Hepatocyte (in vitro differentiated cells): ENCODE results near the gene COL5A1. TPM values are rescaled to one million over a fixed set of nuclear protein-coding genes. Genes with fewer than 3 reads are reported as not detected.

ENCODE experiments used
- DNase-seq: peaks from one replicate; pipeline ENCODE4 v3.0.0-alpha.2; 2016; ENCODE audit warnings: low spot score
- H2AFZ ChIP-seq: fragments of 200-600 bp; sonication (generic); 2 replicates; pipeline ENCODE4 v1.6.0; 2016; ENCODE audit warnings: antibody characterized with exemption, mild to moderate bottlenecking
- H3K27ac ChIP-seq: fragments of 200-600 bp; sonication (generic); 2 replicates; pipeline ENCODE4 v1.5.1; 2016; ENCODE audit warnings: mild to moderate bottlenecking
- H3K27me3 ChIP-seq: fragments of 200-600 bp; sonication (generic); 2 replicates; pipeline ENCODE4 v1.6.1; 2016
- H3K36me3 ChIP-seq: fragments of 200-600 bp; sonication (generic); replicated peaks from 2 replicates; pipeline ENCODE4 v1.5.1; 2016; ENCODE audit warnings: low read depth; ENCODE audit not compliant: insufficient read depth
- H3K4me1 ChIP-seq: fragments of 200-600 bp; sonication (generic); 2 replicates; pipeline ENCODE4 v1.5.1; 2016; ENCODE audit warnings: mild to moderate bottlenecking, moderate library complexity; ENCODE audit not compliant: insufficient read depth
- H3K4me2 ChIP-seq: fragments of 200-600 bp; sonication (generic); 2 replicates; pipeline ENCODE4 v1.6.0; 2016
- H3K4me3 ChIP-seq: fragments of 200-600 bp; sonication (generic); 2 replicates; pipeline ENCODE4 v1.5.1; 2016; ENCODE audit warnings: mild to moderate bottlenecking
- H3K79me2 ChIP-seq: fragments of 200-600 bp; sonication (generic); 2 replicates; pipeline ENCODE4 v1.6.0; 2017; ENCODE audit warnings: mild to moderate bottlenecking
- H3K9me2 ChIP-seq: fragments of 200-600 bp; sonication (generic); replicated peaks from 2 replicates; pipeline ENCODE4 v1.6.0; 2017; ENCODE audit warnings: mild to moderate bottlenecking; ENCODE audit not compliant: insufficient read depth
- H3K9me3 ChIP-seq: fragments of 200-600 bp; sonication (generic); 2 replicates; pipeline ENCODE4 v1.5.1; 2016; ENCODE audit warnings: low read depth, mild to moderate bottlenecking
- H4K20me1 ChIP-seq: fragments of 200-600 bp; sonication (generic); 2 replicates; pipeline ENCODE4 v1.6.0; 2016; ENCODE audit warnings: mild to moderate bottlenecking; ENCODE audit not compliant: insufficient read depth, poor library complexity, severe bottlenecking
- CTCF ChIP-seq: fragments of 200-600 bp; sonication (generic); IDR thresholded peaks from 2 replicates; pipeline ENCODE4 v1.5.1; 2016; ENCODE audit warnings: antibody characterized with exemption, mild to moderate bottlenecking; ENCODE audit not compliant: poor library complexity
- EZH2 ChIP-seq: fragments of 200-600 bp; sonication (generic); IDR thresholded peaks from 2 replicates; pipeline ENCODE4 v1.6.1; 2016; ENCODE audit warnings: antibody characterized with exemption, mild to moderate bottlenecking, borderline replicate concordance
- EZH2phosphoT487 ChIP-seq: fragments of 200-600 bp; sonication (generic); IDR thresholded peaks from one replicate; pipeline ENCODE4 v1.6.1; 2018; ENCODE audit warnings: antibody characterized with exemption, mild to moderate bottlenecking, low read depth, moderate library complexity; ENCODE audit not compliant: unreplicated experiment, severe bottlenecking
- WGBS: methylation state at CpG from one replicate; pipeline ENCODE4 v1.1.6; 2016; ENCODE audit warnings: low lambda C conversion rate; ENCODE audit errors: missing lambda C conversion rate; 5-methylcytosine and 5-hydroxymethylcytosine counted together
- polyA plus RNA-seq: library from polyadenylated mRNA; unstranded; fragments of >200 nt; fragmentation: Nextera tagmentation; extraction: Ambion mirVana; gene quantifications from 2 replicates; pipeline ENCODE4 v1.2.1, GENCODE V29; 2016
- total RNA-seq: library from RNA; depleted of rRNA; stranded (reverse); fragments of >200 nt; gene quantifications from 2 replicates; pipeline ENCODE4 v1.2.3, GENCODE V29; 2014

Gene COL5A1
- total and polyA plus RNA-seq, 2 experiments from 2014 or later = 342 to 347 TPM

- WGBS = 78% methylated on average over 37 of the region's 39 CpGs
- no peak for TF ChIP-seq CTCF
- TF ChIP-seq EZH2phosphoT487 = no peak
- no peak for TF ChIP-seq EZH2
- Histone ChIP-seq H3K4me3 (no peak overlapping the region), H4K20me1 (no peaks in the 10 kb centered on the region), H3K79me2 (no peaks in the 10 kb centered on the region), H3K9me3 (no peaks in the 10 kb centered on the region), H3K36me3 (no peaks in the 10 kb centered on the region), H3K9me2 (no peaks in the 10 kb centered on the region), H3K27me3 (no peaks in the 10 kb centered on the region), H3K4me2 (no peak overlapping the region), H2AFZ (no peak overlapping the region), H3K4me1 (peaks cover 31% of the 10 kb centered on the region), H3K27ac (peak overlapping the region; percentile 86)
- DNase-seq = no peak
Measured at GRCh38 chr9:134627417-134628353, 13.9 kb upstream of the COL5A1 start.

- Histone ChIP-seq H3K9me2 (no peaks in the 10 kb centered on the region), H3K79me2 (no peaks in the 10 kb centered on the region), H3K27me3 (no peaks in the 10 kb centered on the region), H2AFZ (no peak overlapping the region), H3K4me3 (no peak overlapping the region), H3K27ac (no peak overlapping the region), H3K9me3 (no peaks in the 10 kb centered on the region), H4K20me1 (no peaks in the 10 kb centered on the region), H3K4me1 (peaks cover 31% of the 10 kb centered on the region), H3K4me2 (no peak overlapping the region), H3K36me3 (no peaks in the 10 kb centered on the region)
- WGBS = 87% methylated on average over 8 of the region's 9 CpGs
- TF ChIP-seq CTCF (no peak), EZH2 (no peak), EZH2phosphoT487 (no peak)
- no peak for DNase-seq
Measured at GRCh38 chr9:134628354-134628736, 13.3 kb upstream of the COL5A1 start.

GRCh38 chr9:134629061-134629585 lies 12.5 kb upstream of the COL5A1 start:
- Histone ChIP-seq H3K4me3 (no peak overlapping the region), H3K4me1 (peaks cover 31% of the 10 kb centered on the region), H3K9me2 (no peaks in the 10 kb centered on the region), H3K36me3 (no peaks in the 10 kb centered on the region), H2AFZ (no peak overlapping the region), H3K27me3 (no peaks in the 10 kb centered on the region), H3K79me2 (no peaks in the 10 kb centered on the region), H3K4me2 (no peak overlapping the region), H3K9me3 (no peaks in the 10 kb centered on the region), H4K20me1 (no peaks in the 10 kb centered on the region), H3K27ac (no peak overlapping the region)
- DNase-seq = no peak
- TF ChIP-seq EZH2phosphoT487 = no peak
- TF ChIP-seq EZH2 = no peak
- no peak for TF ChIP-seq CTCF
- WGBS = 97% methylated on average over 19 of the region's 21 CpGs
